ENCODE measurements around the gene AVPR1B. TPM values are rescaled to one million over a fixed set of nuclear protein-coding genes. Genes with fewer than 3 reads are reported as not detected.

The AVPR1B gene
- total RNA-seq, 1 experiment from 2014 or later: 0.22 TPM

- Histone ChIP-seq H3K4me1 (ENCODE audit: insufficient read depth, low read length) (no peaks in the 10 kb centered on the region), H3K27ac (ENCODE audit: low read length) (no peak overlapping the region), H3K27me3 (ENCODE audit: low read length) (peaks cover 60% of the 10 kb centered on the region), H3F3A (ENCODE audit: low read length, unreplicated experiment) (no peaks in the 10 kb centered on the region), H3K4me3 (ENCODE audit: low read length) (no peak overlapping the region), H4K20me1 (ENCODE audit: low read length) (no peaks in the 10 kb centered on the region), H3K9ac (ENCODE audit: low read length) (no peak overlapping the region), H3K9me2 (replicated peaks; ENCODE audit: low read length) (no peaks in the 10 kb centered on the region), H3K79me2 (ENCODE audit: low read length) (no peaks in the 10 kb centered on the region), H3K9me3 (ENCODE audit: low read length) (no peaks in the 10 kb centered on the region), H3K4me2 (ENCODE audit: low read length) (no peak overlapping the region), H3K36me3 (ENCODE audit: low read depth, low read length) (no peaks in the 10 kb centered on the region), H2AFZ (ENCODE audit: low read length) (no peak overlapping the region)
- TF ChIP-seq CTCF (conservative IDR thresholded peaks at IDR 0.05; ENCODE audit: low read depth, low read length): no peak; the same call in 1 of the 2 replicates
- no peak for TF ChIP-seq EZH2phosphoT487 (IDR thresholded peaks at IDR 0.05; ENCODE audit: borderline replicate concordance, low read length)
- TF ChIP-seq EZH2 (IDR thresholded peaks at IDR 0.05; ENCODE audit: low read length, unreplicated experiment): no peak
- POLR2A ChIA-PET (ENCODE audit: unreplicated experiment): no interaction called here
- DNase-seq: no peak
- CTCF ChIA-PET: no interaction called here
- no TSS peak for BruUV-seq (replicated peaks)
- no peak for ATAC-seq
- intact Hi-C loops (cut with micrococcal nuclease): no loop called here
Measured at GRCh38 chr1:206101351-206102045, 15.7 kb downstream of the AVPR1B start.

- H3K4me2 ChIP-seq (ENCODE audit: low read length): no peak overlapping the region
- peaks cover 69% of the 10 kb centered on the region for H3K27me3 ChIP-seq (ENCODE audit: low read length)
- no peaks in the 10 kb centered on the region for H3K9me3 ChIP-seq (ENCODE audit: low read length)
- H2AFZ ChIP-seq (ENCODE audit: low read length): no peak overlapping the region
- no peak for ATAC-seq
- H3K9ac ChIP-seq (ENCODE audit: low read length): no peak overlapping the region
- POLR2A ChIA-PET (ENCODE audit: unreplicated experiment): no interaction called here
- no peaks in the 10 kb centered on the region for H3K79me2 ChIP-seq (ENCODE audit: low read length)
- intact Hi-C loops (cut with micrococcal nuclease): no loop called here
- H3K4me3 ChIP-seq (ENCODE audit: low read length): no peak overlapping the region
- CTCF ChIA-PET: no interaction called here
- TF ChIP-seq CTCF (conservative IDR thresholded peaks at IDR 0.05; ENCODE audit: low read depth, low read length): no peak
- TF ChIP-seq EZH2phosphoT487 (IDR thresholded peaks at IDR 0.05; ENCODE audit: borderline replicate concordance, low read length): no peak
- TF ChIP-seq EZH2 (IDR thresholded peaks at IDR 0.05; ENCODE audit: low read length, unreplicated experiment): no peak
- no peaks in the 10 kb centered on the region for H3K9me2 ChIP-seq (replicated peaks; ENCODE audit: low read length)
- no peaks in the 10 kb centered on the region for H4K20me1 ChIP-seq (ENCODE audit: low read length)
- H3K36me3 ChIP-seq (ENCODE audit: low read depth, low read length): no peaks in the 10 kb centered on the region
- no peaks in the 10 kb centered on the region for H3K4me1 ChIP-seq (ENCODE audit: insufficient read depth, low read length)
- no peaks in the 10 kb centered on the region for H3F3A ChIP-seq (ENCODE audit: low read length, unreplicated experiment)
- BruUV-seq (replicated peaks): no TSS peak
- no peak for DNase-seq
- no peak overlapping the region for H3K27ac ChIP-seq (ENCODE audit: low read length)
Measured at GRCh38 chr1:206100226-206100815, 16.9 kb downstream of the AVPR1B start.

GRCh38 chr1:206098242-206098919 lies 18.8 kb downstream of the AVPR1B start:
- H3K9me3 ChIP-seq (ENCODE audit: low read length): no peaks in the 10 kb centered on the region
- H2AFZ ChIP-seq (ENCODE audit: low read length): no peak overlapping the region
- no peaks in the 10 kb centered on the region for H3K79me2 ChIP-seq (ENCODE audit: low read length)
- ATAC-seq (no peak), DNase-seq (no peak)
- H3F3A ChIP-seq (ENCODE audit: low read length, unreplicated experiment): no peaks in the 10 kb centered on the region
- ChIA-PET CTCF (no interaction called here), POLR2A (ENCODE audit: unreplicated experiment) (no interaction called here)
- no TSS peak for BruUV-seq (replicated peaks)
- H3K4me3 ChIP-seq (ENCODE audit: low read length): no peak overlapping the region
- no peaks in the 10 kb centered on the region for H3K4me1 ChIP-seq (ENCODE audit: insufficient read depth, low read length)
- H3K36me3 ChIP-seq (ENCODE audit: low read depth, low read length): no peaks in the 10 kb centered on the region
- TF ChIP-seq EZH2 (IDR thresholded peaks at IDR 0.05; ENCODE audit: low read length, unreplicated experiment) (no peak), EZH2phosphoT487 (IDR thresholded peaks at IDR 0.05; ENCODE audit: borderline replicate concordance, low read length) (no peak), CTCF (conservative IDR thresholded peaks at IDR 0.05; ENCODE audit: low read depth, low read length) (no peak)
- peaks cover 87% of the 10 kb centered on the region for H3K27me3 ChIP-seq (ENCODE audit: low read length)
- intact Hi-C loops (cut with micrococcal nuclease): no loop called here
- no peak overlapping the region for H3K4me2 ChIP-seq (ENCODE audit: low read length)
- no peak overlapping the region for H3K9ac ChIP-seq (ENCODE audit: low read length)
- H3K9me2 ChIP-seq (replicated peaks; ENCODE audit: low read length): no peaks in the 10 kb centered on the region
- H3K27ac ChIP-seq (ENCODE audit: low read length): no peak overlapping the region
- no peaks in the 10 kb centered on the region for H4K20me1 ChIP-seq (ENCODE audit: low read length)

Measured in PC-3 (cell line).